Mesenchymal stem cell (in vitro differentiated cells and primary cell): ENCODE results near the gene SAA2.

Source experiments
- DNase-seq: peaks from one replicate; pipeline ENCODE4 v3.0.0-alpha.2; 2013
- H2AFZ ChIP-seq: one replicate; pipeline ENCODE4 v1.6.1; 2013; ENCODE audit warnings: low read depth, mild to moderate bottlenecking, control low read depth, inconsistent platforms, low read length, moderate library complexity
- H2AK5ac ChIP-seq: 2 replicates; pipeline ENCODE4 v1.6.1; 2013; ENCODE audit warnings: low read length, moderate library complexity, mild to moderate bottlenecking, inconsistent platforms; ENCODE audit not compliant: severe bottlenecking
- H2BK120ac ChIP-seq: one replicate; pipeline ENCODE4 v1.6.1; 2013; ENCODE audit warnings: low read depth, mild to moderate bottlenecking, inconsistent platforms, low read length, moderate library complexity
- H2BK12ac ChIP-seq, 2 experiments: one replicate each; pipeline ENCODE4 v1.6.1; 2013; ENCODE audit warnings: inconsistent platforms in 2 of 2, low read length in 2 of 2, mild to moderate bottlenecking in 2 of 2, moderate library complexity in 2 of 2, control low read depth in 1 of 2
- H2BK15ac ChIP-seq: one replicate; pipeline ENCODE4 v1.6.1; 2013; ENCODE audit warnings: mild to moderate bottlenecking, low read depth, inconsistent platforms; ENCODE audit not compliant: poor library complexity, severe bottlenecking
- H2BK5ac ChIP-seq: 2 replicates; pipeline ENCODE4 v1.6.1; 2013; ENCODE audit warnings: low read depth, mild to moderate bottlenecking, low read length, control low read depth, inconsistent platforms; ENCODE audit not compliant: poor library complexity, severe bottlenecking
- H3K14ac ChIP-seq, 2 experiments: one replicate each; pipeline ENCODE4 v1.6.1; 2013; ENCODE audit warnings: inconsistent platforms in 2 of 2, low read length in 2 of 2, control low read depth in 1 of 2, mild to moderate bottlenecking in 1 of 2, moderate library complexity in 1 of 2
- H3K18ac ChIP-seq, 2 experiments: one replicate each; pipeline ENCODE4 v1.6.1; 2013; ENCODE audit warnings: inconsistent platforms in 2 of 2, low read length in 2 of 2, control low read depth in 1 of 2, low read depth in 1 of 2, mild to moderate bottlenecking in 1 of 2
- H3K23ac ChIP-seq, 2 experiments: one replicate each; pipeline ENCODE4 v1.6.1; 2013; ENCODE audit warnings: inconsistent platforms in 2 of 2, low read length in 2 of 2, mild to moderate bottlenecking in 2 of 2, moderate library complexity in 2 of 2, control low read depth in 1 of 2
- H3K27ac ChIP-seq: 2 replicates; pipeline ENCODE4 v1.5.1; 2013; ENCODE audit warnings: mild to moderate bottlenecking, moderate library complexity, low read length, control low read depth, inconsistent platforms; ENCODE audit not compliant: poor library complexity, severe bottlenecking
- H3K27me3 ChIP-seq, 2 experiments: 2 replicates each; pipeline versions ENCODE4 v1.6.1 to v1.7.0; 2013; ENCODE audit warnings: low read length in 2 of 2, mild to moderate bottlenecking in 2 of 2, moderate library complexity in 2 of 2, control low read depth in 1 of 2, inconsistent platforms in 1 of 2; ENCODE audit not compliant: control insufficient read depth in 1 of 2, insufficient read depth in 1 of 2
- H3K36me3 ChIP-seq, 2 experiments: 2 replicates each; pipeline versions ENCODE4 v1.6.1 to v1.7.0; 2013; ENCODE audit warnings: low read length in 2 of 2, control low read depth in 1 of 2, inconsistent platforms in 1 of 2, low read depth in 1 of 2, mild to moderate bottlenecking in 1 of 2; ENCODE audit not compliant: insufficient read depth in 2 of 2, control insufficient read depth in 1 of 2
- H3K4ac ChIP-seq, 2 experiments: one replicate each; pipeline ENCODE4 v1.6.1; 2013; ENCODE audit warnings: inconsistent platforms in 2 of 2, low read length in 2 of 2, mild to moderate bottlenecking in 2 of 2, moderate library complexity in 2 of 2, control low read depth in 1 of 2, low read depth in 1 of 2
- H3K4me1 ChIP-seq: 2 replicates; pipeline ENCODE4 v1.6.1; 2013; ENCODE audit warnings: low read depth, low read length, control low read depth; ENCODE audit not compliant: control insufficient read depth, insufficient read depth
- H3K4me2 ChIP-seq: 2 replicates; pipeline ENCODE4 v1.6.1; 2013; ENCODE audit warnings: low read length, mild to moderate bottlenecking, inconsistent platforms; ENCODE audit not compliant: poor library complexity, severe bottlenecking
- H3K4me3 ChIP-seq, 2 experiments: 2 replicates each; pipeline versions ENCODE4 v1.5.1 to v1.7.0; 2013; ENCODE audit warnings: low read length in 2 of 2, mild to moderate bottlenecking in 2 of 2, control low read depth in 1 of 2, low read depth in 1 of 2; ENCODE audit not compliant: insufficient read depth in 1 of 2
- H3K79me1 ChIP-seq: replicated peaks from 2 replicates; pipeline ENCODE4 v1.6.1; 2013; ENCODE audit warnings: mild to moderate bottlenecking, control low read depth, low read length, inconsistent platforms; ENCODE audit not compliant: poor library complexity, severe bottlenecking
- H3K9ac ChIP-seq: 2 replicates; pipeline ENCODE4 v1.7.0; 2013; ENCODE audit warnings: mild to moderate bottlenecking, low read length, moderate library complexity
- H3K9me3 ChIP-seq: 2 replicates; pipeline ENCODE4 v1.7.0; 2013; ENCODE audit warnings: mild to moderate bottlenecking, low read length; ENCODE audit not compliant: control insufficient read depth
- H4K8ac ChIP-seq: one replicate; pipeline ENCODE4 v1.6.1; 2013; ENCODE audit warnings: inconsistent platforms, mild to moderate bottlenecking, low read length, moderate library complexity
- H4K91ac ChIP-seq: one replicate; pipeline ENCODE4 v1.6.1; 2013; ENCODE audit warnings: mild to moderate bottlenecking, low read length, inconsistent platforms
- WGBS: methylation state at CpG from one replicate; pipeline ENCODE4 v1.1.7; 2013; ENCODE audit warnings: mixed read lengths; 5-methylcytosine and 5-hydroxymethylcytosine counted together

The SAA2 gene

DNA sequence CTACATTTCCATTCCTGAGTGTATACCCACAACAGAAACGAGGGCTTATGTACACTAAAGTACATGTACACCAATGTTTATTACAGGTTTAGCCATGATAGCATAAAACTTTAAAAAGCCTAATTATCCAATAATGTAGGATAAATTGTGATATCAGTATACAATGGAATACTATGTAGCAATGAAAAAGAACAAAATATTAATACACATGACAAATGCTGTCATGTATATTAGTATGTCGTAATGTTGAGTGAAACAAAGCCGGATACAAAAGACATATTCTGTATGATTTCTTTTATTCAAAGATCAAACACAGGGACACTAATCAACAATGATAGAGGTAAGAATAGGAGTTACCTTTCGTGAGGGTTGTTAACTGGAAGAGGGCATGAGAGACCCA lies 14.6 kb downstream of the SAA2 start:
- Histone ChIP-seq H3K4me3 (no peak overlapping the region), H3K9ac (no peak overlapping the region), H3K18ac (no peak overlapping the region), H3K4ac (no peak overlapping the region), H3K79me1 (no peaks in the 10 kb centered on the region), H4K91ac (no peak overlapping the region), H3K4me1 (no peaks in the 10 kb centered on the region), H2BK5ac (no peak overlapping the region), H2BK120ac (no peak overlapping the region), H4K8ac (no peak overlapping the region), H2AK5ac (no peak overlapping the region), H3K23ac (no peak overlapping the region), H3K14ac (no peak overlapping the region), H2AFZ (no peak overlapping the region), H3K4me2 (no peak overlapping the region), H3K27ac (no peak overlapping the region), H3K27me3 (peaks cover 15 to 25% of the 10 kb centered on the region in 2 experiments), H3K9me3 (no peaks in the 10 kb centered on the region), H2BK12ac (no peak overlapping the region), H3K36me3 (no peaks in the 10 kb centered on the region), H2BK15ac (no peak overlapping the region)
- DNase-seq: no peak
- WGBS: 91% methylated on average over 2 of the region's 4 CpGs

DNA sequence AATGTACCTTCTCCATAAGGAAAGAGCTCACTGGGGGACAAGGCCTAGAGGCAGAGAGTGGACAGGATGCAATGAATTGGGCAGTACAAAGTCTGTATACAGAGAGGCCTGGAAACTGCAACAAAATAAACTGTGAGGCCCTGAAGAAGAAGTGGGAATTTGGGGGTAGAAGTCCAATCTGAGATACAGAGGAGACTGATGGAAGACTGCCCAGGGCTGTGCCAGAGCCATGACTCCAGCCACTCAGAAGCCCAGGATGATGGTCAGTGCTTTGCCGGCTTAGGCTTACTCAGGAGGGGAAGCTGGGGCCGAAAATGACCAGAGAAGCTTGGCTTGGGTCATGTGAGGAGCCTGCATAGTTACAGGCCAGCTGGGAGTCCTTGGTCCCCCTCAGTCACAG lies 17.6 kb downstream of the SAA2 start:
- no peak overlapping the region for H2BK15ac ChIP-seq
- H3K27ac ChIP-seq: no peak overlapping the region
- DNase-seq: no peak
- H4K8ac ChIP-seq: no peak overlapping the region
- H2AK5ac ChIP-seq: no peak overlapping the region
- no peak overlapping the region for H3K4me2 ChIP-seq
- H4K91ac ChIP-seq: no peak overlapping the region
- no peaks in the 10 kb centered on the region for H3K36me3 ChIP-seq
- H3K79me1 ChIP-seq: no peaks in the 10 kb centered on the region
- H3K4me3 ChIP-seq: no peak overlapping the region
- H3K18ac ChIP-seq: no peak overlapping the region
- no peaks in the 10 kb centered on the region for H3K9me3 ChIP-seq
- WGBS: 81% methylated on average over 2 of the region's 2 CpGs
- no peak overlapping the region for H2BK5ac ChIP-seq
- no peak overlapping the region for H3K4ac ChIP-seq
- no peak overlapping the region for H2AFZ ChIP-seq
- no peak overlapping the region for H3K23ac ChIP-seq
- no peak overlapping the region for H3K9ac ChIP-seq
- H2BK120ac ChIP-seq: no peak overlapping the region
- H2BK12ac ChIP-seq: no peak overlapping the region
- no peak overlapping the region for H3K14ac ChIP-seq
- peaks cover 8 to 22% of the 10 kb centered on the region in 2 experiments for H3K27me3 ChIP-seq
- H3K4me1 ChIP-seq: no peaks in the 10 kb centered on the region

DNA sequence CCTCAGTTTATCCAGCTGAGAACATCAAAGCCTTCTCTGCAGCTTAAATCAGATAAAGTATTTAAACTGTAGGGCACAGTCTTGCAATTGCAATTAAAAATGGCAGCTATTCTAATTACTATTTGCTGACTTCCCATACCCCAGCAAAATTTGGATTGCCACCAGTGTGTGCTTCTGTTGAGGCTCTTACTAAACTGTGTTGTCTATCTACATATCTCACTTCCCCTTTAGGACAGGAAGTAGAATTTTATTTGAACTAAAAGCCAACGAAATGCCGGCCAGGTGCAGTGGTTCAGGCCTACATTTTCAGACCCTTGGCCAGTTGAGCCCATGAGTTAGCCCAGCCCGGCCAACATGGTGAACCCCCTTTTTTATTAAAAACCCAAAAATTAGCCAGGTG lies 19.0 kb downstream of the SAA2 start:
- no peak overlapping the region for H2BK120ac ChIP-seq

DNA sequence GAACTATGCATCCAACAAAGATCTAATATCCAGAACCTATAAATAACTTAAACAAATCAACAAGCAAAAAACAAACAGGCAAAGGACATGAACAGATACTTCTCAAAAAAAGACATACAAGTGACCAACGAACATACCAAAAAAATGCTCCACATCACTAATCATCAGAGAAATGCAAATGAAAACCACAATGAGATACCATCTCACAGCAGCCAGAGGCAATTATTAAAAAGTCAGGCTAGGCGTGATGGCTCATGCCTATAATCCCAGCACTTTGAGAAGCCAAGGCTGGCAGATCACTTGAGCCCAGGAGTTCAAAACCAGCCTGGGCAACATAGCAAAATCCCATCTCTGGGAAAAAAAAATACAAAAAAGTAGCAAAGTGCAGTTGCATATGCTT lies 22.6 kb downstream of the SAA2 start:
- Histone ChIP-seq H3K4me3 (no peak overlapping the region), H3K79me1 (no peaks in the 10 kb centered on the region), H2BK5ac (no peak overlapping the region), H3K27me3 (peaks cover 0 to 14% of the 10 kb centered on the region in 2 experiments), H2AK5ac (no peak overlapping the region), H2AFZ (no peak overlapping the region), H3K4ac (no peak overlapping the region), H3K9me3 (no peaks in the 10 kb centered on the region), H3K4me2 (no peak overlapping the region), H2BK15ac (no peak overlapping the region), H3K18ac (no peak overlapping the region), H3K23ac (no peak overlapping the region), H4K91ac (no peak overlapping the region), H3K27ac (no peak overlapping the region), H3K36me3 (no peaks in the 10 kb centered on the region), H2BK120ac (no peak overlapping the region), H3K4me1 (no peaks in the 10 kb centered on the region), H4K8ac (no peak overlapping the region), H2BK12ac (no peak overlapping the region), H3K14ac (no peak overlapping the region), H3K9ac (no peak overlapping the region)
- 51% methylated on average over 2 of the region's 2 CpGs for whole genome bisulfite sequencing
- DNase-seq: no peak

More for the DNA sequence above, 19.0 kb downstream of the SAA2 start:
- Histone ChIP-seq H4K8ac (no peak overlapping the region), H3K23ac (no peak overlapping the region), H2BK5ac (no peak overlapping the region), H3K18ac (no peak overlapping the region), H2AK5ac (no peak overlapping the region), H3K4me1 (no peaks in the 10 kb centered on the region), H2AFZ (no peak overlapping the region), H2BK12ac (no peak overlapping the region), H3K9ac (no peak overlapping the region), H3K36me3 (no peaks in the 10 kb centered on the region), H3K4me2 (no peak overlapping the region), H3K27me3 (peaks cover 3 to 22% of the 10 kb centered on the region in 2 experiments), H3K14ac (no peak overlapping the region), H3K27ac (no peak overlapping the region), H3K9me3 (no peaks in the 10 kb centered on the region), H3K4ac (no peak overlapping the region), H3K79me1 (no peaks in the 10 kb centered on the region), H3K4me3 (no peak overlapping the region), H2BK15ac (no peak overlapping the region), H4K91ac (no peak overlapping the region)
- 100% methylated on average over 1 of the region's 3 CpGs for WGBS
- no peak for DNase-seq
